GM23338 (cell line): ENCODE measurements around the gene FRS2.

Experiments used
- CTCF ChIP-seq, 2 experiments: fragments of 200-600 bp in 1 of 2; sonication (generic) in 1 of 2; conservative IDR thresholded peaks; 2 replicates each; pipeline versions ENCODE4 v1.5.1 to v1.6.1; 2016 to 2017; ENCODE audit warnings: antibody characterized with exemption in 2 of 2, low read depth in 2 of 2, mild to moderate bottlenecking in 2 of 2, moderate library complexity in 1 of 2
- EZH2 ChIP-seq: fragments of 200-600 bp; sonication (generic); IDR thresholded peaks from one replicate; pipeline ENCODE4 v1.8.0; 2017; ENCODE audit warnings: antibody characterized with exemption, mild to moderate bottlenecking, low read depth; ENCODE audit not compliant: unreplicated experiment
- JUNB ChIP-seq: IDR thresholded peaks from one replicate; pipeline ENCODE4 v1.6.1; 2016; ENCODE audit warnings: antibody characterized with exemption; ENCODE audit not compliant: unreplicated experiment
- POLR2AphosphoS5 ChIP-seq: IDR thresholded peaks from 2 replicates; pipeline ENCODE4 v1.6.1; 2016; ENCODE audit warnings: antibody characterized with exemption, low read depth

DNA sequence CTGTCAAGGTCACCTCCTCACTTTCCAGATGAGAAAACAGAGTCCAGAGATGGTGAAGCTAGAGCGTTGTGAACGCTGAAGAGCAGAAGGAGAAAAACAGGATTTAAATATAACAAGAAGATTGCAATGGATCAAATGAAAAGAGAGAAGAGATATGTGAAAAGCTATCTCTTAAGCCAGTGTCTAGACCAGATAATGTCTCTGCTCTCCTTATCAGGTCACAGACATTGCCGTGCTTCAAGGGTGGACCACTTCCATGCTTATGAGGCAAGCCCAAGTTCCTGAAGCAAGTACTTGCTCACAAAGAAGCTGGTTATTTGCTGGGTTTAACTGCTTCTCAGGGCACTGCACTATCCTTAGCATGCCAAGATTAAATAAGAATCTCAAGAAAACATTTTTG, 31.6 kb upstream of the FRS2 start:
- no peak for TF ChIP-seq CTCF (conservative IDR thresholded peaks at IDR 0.05; ENCODE audit: low read depth in 2 of 2)
- no peak for TF ChIP-seq JUNB
- no peak for TF ChIP-seq POLR2AphosphoS5
- TF ChIP-seq EZH2 = no peak
